H9 (cell line): ENCODE data around the gene SLC10A2. TPM values are rescaled to one million over a fixed set of nuclear protein-coding genes. Genes with fewer than 3 reads are reported as not detected.

Experiments
- DNase-seq: peaks from one replicate; pipeline ENCODE4 v3.0.0-alpha.2; 2017
- H2AFZ ChIP-seq: one replicate; pipeline ENCODE4 v1.6.1; 2013; ENCODE audit warnings: mild to moderate bottlenecking, low read length, control low read depth, moderate library complexity
- H2AK5ac ChIP-seq: 2 replicates; pipeline ENCODE4 v1.6.1; 2013; ENCODE audit warnings: low read length, control low read depth, mixed read lengths; ENCODE audit not compliant: insufficient read length
- H2BK120ac ChIP-seq: one replicate; pipeline ENCODE4 v1.6.1; 2013; ENCODE audit warnings: low read depth, mild to moderate bottlenecking, low read length, control low read depth, inconsistent platforms; ENCODE audit not compliant: poor library complexity, severe bottlenecking
- H2BK12ac ChIP-seq: 2 replicates; pipeline ENCODE4 v1.6.1; 2013; ENCODE audit warnings: low read length, control low read depth, mixed read lengths, low read depth; ENCODE audit not compliant: insufficient read length
- H2BK15ac ChIP-seq: 2 replicates; pipeline ENCODE4 v1.6.1; 2013; ENCODE audit warnings: low read depth, low read length, control low read depth
- H2BK20ac ChIP-seq: one replicate; pipeline ENCODE4 v1.6.1; 2013; ENCODE audit warnings: low read depth, mild to moderate bottlenecking, low read length, control low read depth, inconsistent platforms; ENCODE audit not compliant: poor library complexity, severe bottlenecking
- H2BK5ac ChIP-seq: 2 replicates; pipeline ENCODE4 v1.6.1; 2013; ENCODE audit warnings: low read length, control low read depth, mixed read lengths; ENCODE audit not compliant: insufficient read length
- H3K14ac ChIP-seq: 2 replicates; pipeline ENCODE4 v1.6.1; 2013; ENCODE audit warnings: low read length, control low read depth; ENCODE audit not compliant: insufficient read depth
- H3K18ac ChIP-seq: 2 replicates; pipeline ENCODE4 v1.6.1; 2013; ENCODE audit warnings: low read depth, mild to moderate bottlenecking, mixed read lengths, low read length, control low read depth; ENCODE audit not compliant: insufficient read length
- H3K23ac ChIP-seq: 2 replicates; pipeline ENCODE4 v1.6.1; 2013; ENCODE audit warnings: low read length, control low read depth, mixed read lengths, low read depth; ENCODE audit not compliant: insufficient read length
- H3K23me2 ChIP-seq: 2 replicates; pipeline ENCODE4 v1.6.1; 2013; ENCODE audit warnings: low read depth, mild to moderate bottlenecking, mixed read lengths, low read length, control low read depth; ENCODE audit not compliant: insufficient read length, poor library complexity, severe bottlenecking
- H3K27ac ChIP-seq: 2 replicates; pipeline ENCODE4 v1.5.1; 2013; ENCODE audit warnings: low read length, control low read depth, mixed read lengths, low read depth; ENCODE audit not compliant: insufficient read length
- H3K27me3 ChIP-seq: 2 replicates; pipeline ENCODE4 v1.6.1; 2013; ENCODE audit warnings: low read length, control low read depth, inconsistent platforms; ENCODE audit not compliant: insufficient read depth
- H3K4ac ChIP-seq: 2 replicates; pipeline ENCODE4 v1.6.1; 2013; ENCODE audit warnings: low read depth, mild to moderate bottlenecking, control low read depth, inconsistent platforms, low read length, moderate library complexity
- H3K4me1 ChIP-seq: 2 replicates; pipeline ENCODE4 v1.6.1; 2013; ENCODE audit warnings: low read length, control low read depth, inconsistent platforms; ENCODE audit not compliant: insufficient read depth
- H3K4me2 ChIP-seq: 2 replicates; pipeline ENCODE4 v1.6.1; 2013; ENCODE audit warnings: low read length, control low read depth, mixed read lengths; ENCODE audit not compliant: insufficient read length, insufficient read depth
- H3K56ac ChIP-seq: 2 replicates; pipeline ENCODE4 v1.6.1; 2013; ENCODE audit warnings: low read depth, mild to moderate bottlenecking, mixed read lengths, low read length, control low read depth; ENCODE audit not compliant: insufficient read length
- H3K79me1 ChIP-seq: 2 replicates; pipeline ENCODE4 v1.6.1; 2013; ENCODE audit warnings: low read depth, mild to moderate bottlenecking, moderate library complexity, low read length, control low read depth, inconsistent platforms; ENCODE audit not compliant: insufficient read depth, poor library complexity, severe bottlenecking
- H3K79me2 ChIP-seq: 2 replicates; pipeline ENCODE4 v1.6.1; 2013; ENCODE audit warnings: low read length, control low read depth, inconsistent platforms; ENCODE audit not compliant: insufficient read depth
- H3K9ac ChIP-seq: 2 replicates; pipeline ENCODE4 v1.6.1; 2013; ENCODE audit warnings: low read length, control low read depth, mixed read lengths; ENCODE audit not compliant: insufficient read length; ENCODE audit errors: extremely low read depth
- H3K9me3 ChIP-seq: one replicate; pipeline ENCODE4 v1.6.1; 2013; ENCODE audit warnings: low read depth, low read length, inconsistent platforms; ENCODE audit not compliant: control insufficient read depth
- H3T11ph ChIP-seq: one replicate; pipeline ENCODE4 v1.6.1; 2013; ENCODE audit warnings: mild to moderate bottlenecking, low read length, control low read depth, inconsistent platforms
- H4K20me1 ChIP-seq: one replicate; pipeline ENCODE4 v1.6.1; 2013; ENCODE audit not compliant: control insufficient read depth, insufficient read length, insufficient read depth
- H4K5ac ChIP-seq: 2 replicates; pipeline ENCODE4 v1.6.1; 2013; ENCODE audit warnings: low read depth, mild to moderate bottlenecking, mixed read lengths, low read length, control low read depth; ENCODE audit not compliant: insufficient read length
- H4K8ac ChIP-seq: replicated peaks from 2 replicates; pipeline ENCODE4 v1.6.1; 2013; ENCODE audit warnings: low read length, control low read depth, mixed read lengths, low read depth; ENCODE audit not compliant: insufficient read length
- H4K91ac ChIP-seq: 2 replicates; pipeline ENCODE4 v1.6.1; 2013; ENCODE audit warnings: low read depth, mild to moderate bottlenecking, moderate library complexity, mixed read lengths, low read length, control low read depth; ENCODE audit not compliant: insufficient read length
- H3K27ac Mint-ChIP-seq, 3 experiments: 2 replicates in 2 of 3; 3 replicates in 1 of 3; pipeline ENCODE4 v1.8.0; 2020 to 2021; ENCODE audit warnings: mixed read lengths in 3 of 3, mild to moderate bottlenecking in 1 of 3, moderate library complexity in 1 of 3
- H3K27me3 Mint-ChIP-seq: 2 replicates; pipeline ENCODE4 v1.8.0; 2021; ENCODE audit warnings: low read depth, mild to moderate bottlenecking, moderate library complexity, mixed read lengths
- H3K36me3 Mint-ChIP-seq, 3 experiments: 2 replicates in 2 of 3; 3 replicates in 1 of 3; pipeline ENCODE4 v1.8.0; 2020 to 2021; ENCODE audit warnings: low read depth in 3 of 3, mixed read lengths in 3 of 3; ENCODE audit not compliant: insufficient read depth in 1 of 3
- H3K4me1 Mint-ChIP-seq, 2 experiments: 2 replicates each; pipeline ENCODE4 v1.8.0; 2020; ENCODE audit warnings: mixed read lengths in 2 of 2
- H3K4me3 Mint-ChIP-seq, 2 experiments: 2 replicates in 1 of 2; 3 replicates in 1 of 2; pipeline ENCODE4 v1.8.0; 2020 to 2021; ENCODE audit warnings: mild to moderate bottlenecking in 2 of 2, mixed read lengths in 2 of 2, moderate library complexity in 1 of 2
- H3K9me3 Mint-ChIP-seq, 2 experiments: 2 replicates in 1 of 2; 3 replicates in 1 of 2; pipeline ENCODE4 v1.8.0; 2020; ENCODE audit warnings: mild to moderate bottlenecking in 2 of 2, mixed read lengths in 2 of 2, moderate library complexity in 1 of 2
- WGBS: extraction: QIAGEN DNeasy Blood & Tissue Kit; methylation state at CpG from one replicate; pipeline ENCODE4 v1.1.7; 2013; ENCODE audit warnings: missing lambda C conversion rate, low lambda C conversion rate, mixed read lengths; ENCODE audit not compliant: insufficient read length; ENCODE audit errors: extremely low coverage; 5-methylcytosine and 5-hydroxymethylcytosine counted together
- total RNA-seq: library from RNA; stranded (reverse); gene quantifications from 2 replicates; pipeline ENCODE4 v1.2.1, GENCODE V29; 2021
- TF ChIP-seq, protein P1 (sequence below): fragments of 200-600 bp; sonication (generic); conservative IDR thresholded peaks from 3 replicates; pipeline ENCODE4 v1.8.0; 2021; ENCODE audit warnings: antibody characterized with exemption, mild to moderate bottlenecking

Gene SLC10A2
- total RNA-seq, 1 experiment from 2014 or later, result not detected

DNA sequence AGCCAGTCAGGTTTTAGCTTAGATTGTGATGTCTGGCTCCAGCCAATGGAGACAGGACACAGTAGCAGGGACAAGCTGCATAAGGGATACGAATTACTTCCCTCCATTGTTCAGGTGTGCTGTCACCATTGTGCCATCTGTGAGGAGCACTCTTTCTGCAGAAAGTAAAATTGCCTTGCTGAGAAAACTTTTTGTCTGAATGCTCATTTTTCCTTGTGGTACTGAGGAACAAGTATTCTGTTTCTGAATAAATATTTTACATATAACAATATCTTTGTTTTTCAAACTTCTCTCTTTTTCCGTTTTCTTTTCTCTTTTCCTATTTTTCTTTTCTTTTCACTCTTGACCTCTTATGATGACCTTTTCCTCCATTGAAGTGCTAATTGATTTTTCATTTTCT, 10.2 kb downstream of the SLC10A2 start:
- no peak overlapping the region for H3K56ac ChIP-seq
- H3K79me1 ChIP-seq, result no peaks in the 10 kb centered on the region
- no peak overlapping the region for H4K5ac ChIP-seq
- H4K20me1 ChIP-seq, result no peaks in the 10 kb centered on the region
- H3K23me2 ChIP-seq, result no peaks in the 10 kb centered on the region
- no peak overlapping the region for H3K18ac ChIP-seq
- no peak overlapping the region for H2BK5ac ChIP-seq
- Mint-ChIP-seq H3K4me1 (no peaks in the 10 kb centered on the region), H3K36me3 (peaks cover 7 to 14% (median 8%) of the 10 kb centered on the region in 3 experiments), H3K27me3 (peaks cover 2% of the 10 kb centered on the region), H3K9me3 (peaks cover 17 to 29% of the 10 kb centered on the region in 2 experiments), H3K4me3 (no peak overlapping the region), H3K27ac (no peak overlapping the region)
- TF ChIP-seq, protein P1, sequence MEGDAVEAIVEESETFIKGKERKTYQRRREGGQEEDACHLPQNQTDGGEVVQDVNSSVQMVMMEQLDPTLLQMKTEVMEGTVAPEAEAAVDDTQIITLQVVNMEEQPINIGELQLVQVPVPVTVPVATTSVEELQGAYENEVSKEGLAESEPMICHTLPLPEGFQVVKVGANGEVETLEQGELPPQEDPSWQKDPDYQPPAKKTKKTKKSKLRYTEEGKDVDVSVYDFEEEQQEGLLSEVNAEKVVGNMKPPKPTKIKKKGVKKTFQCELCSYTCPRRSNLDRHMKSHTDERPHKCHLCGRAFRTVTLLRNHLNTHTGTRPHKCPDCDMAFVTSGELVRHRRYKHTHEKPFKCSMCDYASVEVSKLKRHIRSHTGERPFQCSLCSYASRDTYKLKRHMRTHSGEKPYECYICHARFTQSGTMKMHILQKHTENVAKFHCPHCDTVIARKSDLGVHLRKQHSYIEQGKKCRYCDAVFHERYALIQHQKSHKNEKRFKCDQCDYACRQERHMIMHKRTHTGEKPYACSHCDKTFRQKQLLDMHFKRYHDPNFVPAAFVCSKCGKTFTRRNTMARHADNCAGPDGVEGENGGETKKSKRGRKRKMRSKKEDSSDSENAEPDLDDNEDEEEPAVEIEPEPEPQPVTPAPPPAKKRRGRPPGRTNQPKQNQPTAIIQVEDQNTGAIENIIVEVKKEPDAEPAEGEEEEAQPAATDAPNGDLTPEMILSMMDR, result no peak
- no peak overlapping the region for H3K4ac ChIP-seq
- H3K27me3 ChIP-seq, result no peaks in the 10 kb centered on the region
- no peak overlapping the region for H3K4me2 ChIP-seq
- H2BK12ac ChIP-seq, result no peak overlapping the region
- H3K79me2 ChIP-seq, result no peaks in the 10 kb centered on the region
- no peak overlapping the region for H3T11ph ChIP-seq
- H3K27ac ChIP-seq, result no peak overlapping the region
- no peak overlapping the region for H2BK20ac ChIP-seq
- no peak overlapping the region for H2BK120ac ChIP-seq
- no peak overlapping the region for H2AK5ac ChIP-seq
- H3K14ac ChIP-seq, result no peak overlapping the region
- H2AFZ ChIP-seq, result no peak overlapping the region
- no peak overlapping the region for H4K8ac ChIP-seq
- H3K9me3 ChIP-seq, result no peaks in the 10 kb centered on the region
- H3K9ac ChIP-seq, result no peak overlapping the region
- no peaks in the 10 kb centered on the region for H3K4me1 ChIP-seq
- WGBS, result 100% methylated on average over 1 of the region's 2 CpGs
- H2BK15ac ChIP-seq, result no peak overlapping the region
- DNase-seq, result no peak
- no peak overlapping the region for H3K23ac ChIP-seq
- no peak overlapping the region for H4K91ac ChIP-seq
